GM12878 (cell line): ENCODE results near the gene TACR2. TPM values are rescaled to one million over a fixed set of nuclear protein-coding genes. Genes with fewer than 3 reads are reported as not detected.

ENCODE experiments used
- ATAC-seq: fragments of 200-7000 bp; cut with Tn5 transposase; 3 replicates; pipeline ENCODE4 v1.9.1; 2020; ENCODE audit warnings: mild to moderate bottlenecking, moderate library complexity
- BruUV-seq: library from RNA; stranded (reverse); fragments of 400-500 nt; replicated peaks from 2 replicates; lab custom pipeline; 2021; lab: Mats Ljungman, UMichigan
- CTCF ChIA-PET: fragments of 300-600 bp; sonication (Branson Sonifier 250); formaldehyde crosslinking; extraction: SDS; loops from one replicate; lab custom pipeline; 2021; ENCODE audit warnings: inconsistent platforms; lab: Yijun Ruan, JAX
- POLR2A ChIA-PET: fragments of 350-600 bp; formaldehyde crosslinking; extraction: SDS; loops from one replicate; lab custom pipeline; 2021; ENCODE audit warnings: inconsistent platforms; lab: Charles Lee
- RAD21 ChIA-PET: fragments of 300-600 bp; sonication (Branson Sonifier 250); formaldehyde crosslinking; loops from one replicate; lab custom pipeline; 2023; ENCODE audit warnings: antibody characterized with exemption; ENCODE audit not compliant: unreplicated experiment; lab: Charles Lee
- SMC1A ChIA-PET: fragments of 300-600 bp; sonication (Branson Sonifier 250); formaldehyde crosslinking; loops from one replicate; lab custom pipeline; 2023; ENCODE audit not compliant: unreplicated experiment, uncharacterized antibody; lab: Charles Lee
- DNase-seq: peaks from one replicate; pipeline ENCODE4 v3.0.0-alpha.2; 2011; ENCODE audit warnings: low read depth, low spot score
- FAIRE-seq: peaks from 3 replicates; lab custom pipeline; 2011; peaks lifted over from hg19 to GRCh38; lab: Jason Lieb, UNC
- H2AFZ ChIP-seq: 2 replicates; pipeline ENCODE4 v1.6.0; 2011; ENCODE audit warnings: low read depth, low read length, control low read depth; ENCODE audit not compliant: control insufficient read depth
- H3K27ac ChIP-seq: 2 replicates; pipeline ENCODE4 v1.5.1; 2011; ENCODE audit warnings: control low read depth; ENCODE audit not compliant: control insufficient read depth, insufficient read depth
- H3K27me3 ChIP-seq, 2 experiments: replicated peaks in 1 of 2; 2 replicates each; pipeline versions ENCODE4 v1.6.0 to v1.6.1; 2011; ENCODE audit warnings: low read length in 1 of 2; ENCODE audit not compliant: control insufficient read depth in 2 of 2, insufficient read depth in 2 of 2
- H3K36me3 ChIP-seq, 2 experiments: 2 replicates each; pipeline ENCODE4 v1.5.1; 2011; ENCODE audit warnings: low read length in 1 of 2; ENCODE audit not compliant: control insufficient read depth in 2 of 2, insufficient read depth in 2 of 2
- H3K4me1 ChIP-seq: 2 replicates; pipeline ENCODE4 v1.6.1; 2011; ENCODE audit warnings: mild to moderate bottlenecking, low read length, moderate library complexity, mixed read lengths; ENCODE audit not compliant: control insufficient read depth, insufficient read depth
- H3K4me2 ChIP-seq: 2 replicates; pipeline ENCODE4 v1.6.0; 2011; ENCODE audit warnings: control low read depth; ENCODE audit not compliant: control insufficient read depth, insufficient read depth
- H3K4me3 ChIP-seq: fragments of 200-600 bp; sonication (generic); 2 replicates; pipeline ENCODE4 v1.5.1; 2016
- H3K79me2 ChIP-seq: 2 replicates; pipeline ENCODE4 v1.6.0; 2011; ENCODE audit warnings: low read length; ENCODE audit not compliant: control insufficient read depth, insufficient read depth
- H3K9ac ChIP-seq: 2 replicates; pipeline ENCODE4 v1.8.0; 2011; ENCODE audit warnings: low read length, control low read depth, mixed read lengths; ENCODE audit not compliant: control insufficient read depth, insufficient read depth
- H3K9me3 ChIP-seq: replicated peaks from 3 replicates; pipeline ENCODE4 v1.5.1; 2011; ENCODE audit warnings: mild to moderate bottlenecking, low read length; ENCODE audit not compliant: control insufficient read depth, insufficient read depth
- H4K20me1 ChIP-seq: 2 replicates; pipeline ENCODE4 v1.6.0; 2011; ENCODE audit not compliant: control insufficient read depth, insufficient read depth
- CHD2 ChIP-seq: IDR thresholded peaks from 2 replicates; pipeline ENCODE4 v1.6.1; 2011; ENCODE audit warnings: low read depth, low read length, improper control_type of control experiment, borderline replicate concordance
- ESRRA ChIP-seq: IDR thresholded peaks from 2 replicates; pipeline ENCODE4 v1.6.1; 2012; ENCODE audit warnings: mild to moderate bottlenecking, low read length, improper control_type of control experiment
- EZH2 ChIP-seq: IDR thresholded peaks from 2 replicates; pipeline ENCODE4 v1.6.1; 2012; ENCODE audit warnings: low read depth, mild to moderate bottlenecking, control low read depth, inconsistent platforms, low read length, borderline replicate concordance; ENCODE audit not compliant: control insufficient read depth
- IKZF1 ChIP-seq: fragments of 450-650 bp; conservative IDR thresholded peaks from 2 replicates; pipeline ENCODE4 v1.6.1; 2017; ENCODE audit warnings: antibody characterized with exemption, mild to moderate bottlenecking
- IKZF2 ChIP-seq, 2 experiments: fragments of 450-650 bp; IDR thresholded peaks; 2 replicates each; pipeline ENCODE4 v1.6.1; 2017; ENCODE audit warnings: mild to moderate bottlenecking in 2 of 2, moderate library complexity in 2 of 2
- KAT2A ChIP-seq: conservative IDR thresholded peaks from 2 replicates; pipeline ENCODE4 v1.6.1; 2011; ENCODE audit warnings: low read depth, low read length; ENCODE audit not compliant: control insufficient read depth
- MXI1 ChIP-seq: fragments of 150-350 bp; IDR thresholded peaks from 2 replicates; pipeline ENCODE4 v1.6.1; 2011; ENCODE audit warnings: low read depth, mild to moderate bottlenecking, inconsistent platforms, low read length, improper control_type of control experiment
- NFYA ChIP-seq: IDR thresholded peaks from 2 replicates; pipeline ENCODE4 v1.6.1; 2011; ENCODE audit warnings: low read depth, mild to moderate bottlenecking, low read length, improper control_type of control experiment, borderline replicate concordance
- PML ChIP-seq: IDR thresholded peaks from 2 replicates; pipeline ENCODE4 v1.6.1; 2012; ENCODE audit warnings: low read length, inconsistent platforms
- POLR2AphosphoS2 ChIP-seq: IDR thresholded peaks from 2 replicates; pipeline ENCODE4 v1.6.1; 2011; ENCODE audit warnings: low read depth, mild to moderate bottlenecking, low read length, improper control_type of control experiment, moderate library complexity
- RAD21 ChIP-seq: IDR thresholded peaks from 2 replicates; pipeline ENCODE4 v1.6.1; 2011; ENCODE audit warnings: mild to moderate bottlenecking, low read depth, low read length, moderate library complexity; ENCODE audit not compliant: insufficient read depth
- RCOR1 ChIP-seq: conservative IDR thresholded peaks from 2 replicates; pipeline ENCODE4 v1.6.1; 2012; ENCODE audit warnings: low read depth, low read length, improper control_type of control experiment
- SMC3 ChIP-seq: IDR thresholded peaks from 2 replicates; pipeline ENCODE4 v1.6.1; 2011; ENCODE audit warnings: low read length, improper control_type of control experiment, borderline replicate concordance
- SREBF1 ChIP-seq: IDR thresholded peaks from 2 replicates; pipeline ENCODE4 v1.6.1; 2012; ENCODE audit warnings: mild to moderate bottlenecking, low read length
- TBL1XR1 ChIP-seq: IDR thresholded peaks from 2 replicates; pipeline ENCODE4 v1.6.1; 2012; ENCODE audit warnings: low read depth, low read length, improper control_type of control experiment
- WRNIP1 ChIP-seq: IDR thresholded peaks from 2 replicates; pipeline ENCODE4 v1.6.1; 2011; ENCODE audit warnings: low read depth, low read length, improper control_type of control experiment, borderline replicate concordance
- ZNF274 ChIP-seq: IDR thresholded peaks from one replicate; pipeline ENCODE4 v1.8.0; 2011; ENCODE audit not compliant: insufficient read length, insufficient read depth
- ZZZ3 ChIP-seq: IDR thresholded peaks from 2 replicates; pipeline ENCODE4 v1.6.1; 2011; ENCODE audit warnings: low read depth; ENCODE audit not compliant: control insufficient read depth, insufficient read length
- WGBS: methylation state at CpG from one replicate; pipeline ENCODE4 v1.1.6; 2016; ENCODE audit warnings: low lambda C conversion rate; ENCODE audit not compliant: insufficient replicate concordance, insufficient coverage; ENCODE audit errors: missing lambda C conversion rate; 5-methylcytosine and 5-hydroxymethylcytosine counted together
- in situ Hi-C: fragments of 300-500 bp; cut with MboI; formaldehyde crosslinking; loops from 9 replicates; pipeline ENCODE4 v1.14.3; 2018; ENCODE audit warnings: mixed read lengths
- intact Hi-C: fragments of 100-400 bp; cut with micrococcal nuclease; formaldehyde crosslinking; loops from one replicate; pipeline ENCODE4 v1.14.2; 2022; ENCODE audit not compliant: unreplicated experiment
- polyA plus RNA-seq, 11 experiments: library from polyadenylated mRNA; depleted of rRNA in 4 of 11; unstranded in 6 of 11; stranded (reverse) in 5 of 11; fragments of >200 nt; fragmentation: Nextera tagmentation in 4 of 11; fragmentation: Illumina TruSeq in 1 of 11; extraction: Ambion mirVana in 4 of 11; extraction: Trizol in 1 of 11; gene quantifications; 1 replicate in 1 of 11; 2 replicates in 10 of 11; pipeline versions ENCODE4 v1.2.1 to v1.2.3, GENCODE V29; 2011 to 2016; ENCODE audit warnings: inconsistent platforms in 2 of 11, missing spikeins in 2 of 11, low read depth in 1 of 11
- total RNA-seq, 4 experiments: library from RNA; depleted of rRNA in 3 of 4; stranded (reverse); fragments of >200 nt in 3 of 4; fragmentation: Illumina TruSeq in 1 of 4; extraction: Trizol in 1 of 4; gene quantifications; 2 replicates each; pipeline versions ENCODE4 v1.2.1 to v1.2.3, GENCODE V29; 2013 to 2021
- TF ChIP-seq, protein P1 (sequence below): IDR thresholded peaks from 2 replicates; pipeline ENCODE4 v1.6.1; 2012; ENCODE audit warnings: low read depth, low read length, improper control_type of control experiment
- TF ChIP-seq, protein P2 (sequence below): fragments of 450-650 bp; conservative IDR thresholded peaks from 2 replicates; pipeline ENCODE4 v1.6.1; 2017; ENCODE audit warnings: mild to moderate bottlenecking, moderate library complexity
- TF ChIP-seq, protein P3 (sequence below): fragments of 450-650 bp; IDR thresholded peaks from 2 replicates; pipeline ENCODE4 v1.6.1; 2017; ENCODE audit warnings: borderline replicate concordance

TACR2 gene
- total and polyA plus RNA-seq, 10 of the 15 experiments (the other 5 are each of a cell fraction or from before 2014, with no cell fraction given), result 0.11 TPM; not detected in 9

DNA sequence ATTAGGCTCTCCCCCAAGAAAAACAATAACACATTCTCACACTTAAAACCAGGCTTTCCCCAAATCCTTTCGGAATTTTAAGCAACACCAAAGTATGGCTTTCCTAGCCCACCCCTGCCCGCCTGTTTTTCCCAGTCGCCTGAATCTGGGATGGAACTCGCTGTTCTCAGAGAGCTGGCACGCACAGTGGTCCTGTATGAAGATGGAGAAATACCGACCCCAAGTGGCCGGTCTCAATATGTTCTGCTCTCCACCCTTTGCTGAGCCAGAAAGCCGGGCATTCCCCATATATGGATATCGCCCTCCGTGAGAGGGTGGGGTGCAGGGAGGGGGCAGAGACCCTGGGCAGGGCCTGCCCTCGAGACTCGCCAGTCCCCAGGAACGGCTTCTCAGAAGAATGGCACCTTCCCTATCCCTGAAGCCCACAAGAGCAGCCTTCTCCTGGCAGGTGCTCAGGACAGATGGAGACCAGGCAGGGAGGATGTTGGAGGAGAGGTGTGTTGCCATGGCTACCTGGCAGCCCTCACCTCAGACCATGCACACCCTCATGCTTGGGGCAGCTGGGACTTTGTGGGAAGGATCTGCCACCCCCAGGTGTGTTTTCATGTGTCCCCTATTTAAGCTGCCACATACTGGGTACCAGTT, 3.4 kb downstream of the TACR2 start:
- no peaks in the 10 kb centered on the region for H4K20me1 ChIP-seq
- no TSS peak for BruUV-seq
- H3K79me2 ChIP-seq, result no peaks in the 10 kb centered on the region
- ChIA-PET RAD21 (no interaction called here), SMC1A (interaction anchor here (1.2 to 1.5 kb wide), 2 partner anchors 37 to 94 kb away, joined by 3 read pairs; partner anchors contain the start of gene TSPAN15), POLR2A (interaction anchor here (1.1 kb wide), 1 partner anchor 37 kb away, joined by 3 read pairs; no protein-coding TSS in a partner anchor), CTCF (interaction anchor here (0.7 to 1.0 kb wide), 5 partner anchors 14 to 1245 kb away, joined by 3 to 4 read pairs (median 3); no protein-coding TSS in a partner anchor)
- H3K4me1 ChIP-seq, result peaks cover 9% of the 10 kb centered on the region
- DNase-seq (no peak), ATAC-seq (peak; percentile 56), FAIRE-seq (no peak)
- WGBS, result 0% methylated on average over 11 of the region's 13 CpGs
- in situ Hi-C loops, result loop anchor here (5.0 to 10.0 kb wide), 2 partner anchors 94 to 221 kb away; partner anchors contain the start of gene FAM241B
- H3K36me3 ChIP-seq, result no peaks in the 10 kb centered on the region
- H3K27me3 ChIP-seq, result no peaks in the 10 kb centered on the region; a peak in 2 of 4 replicates
- H3K9ac ChIP-seq, result no peak overlapping the region
- no peaks in the 10 kb centered on the region for H3K9me3 ChIP-seq
- H3K27ac ChIP-seq, result no peak overlapping the region
- no peak overlapping the region for H3K4me3 ChIP-seq
- intact Hi-C loops, result no loop called here
- H3K4me2 ChIP-seq, result no peak overlapping the region
- H2AFZ ChIP-seq, result peak overlapping the region; percentile 17; the same call in 1 of the 2 replicates
- TF ChIP-seq RCOR1, result no peak
- no peak for TF ChIP-seq MXI1
- no peak for TF ChIP-seq EZH2
- TF ChIP-seq POLR2AphosphoS2, result no peak
- TF ChIP-seq TBL1XR1, result no peak
- TF ChIP-seq ZNF274, result no peak
- TF ChIP-seq SREBF1, result no peak
- TF ChIP-seq ESRRA, result no peak
- TF ChIP-seq, protein P1, sequence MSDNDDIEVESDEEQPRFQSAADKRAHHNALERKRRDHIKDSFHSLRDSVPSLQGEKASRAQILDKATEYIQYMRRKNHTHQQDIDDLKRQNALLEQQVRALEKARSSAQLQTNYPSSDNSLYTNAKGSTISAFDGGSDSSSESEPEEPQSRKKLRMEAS, result no peak
- TF ChIP-seq CHD2, result no peak
- peak; percentile 53 for TF ChIP-seq RAD21
- no peak for TF ChIP-seq WRNIP1
- TF ChIP-seq IKZF1, result peak; percentile 32
- TF ChIP-seq SMC3, result peak; percentile 29; the same call in 1 of the 2 replicates
- no peak for TF ChIP-seq PML
- TF ChIP-seq NFYA, result no peak
- TF ChIP-seq IKZF2 (IDR thresholded peaks at IDR 0.05), result peak; percentile 22 to 23; a peak in 1 of 4 replicates
- TF ChIP-seq, protein P2, sequence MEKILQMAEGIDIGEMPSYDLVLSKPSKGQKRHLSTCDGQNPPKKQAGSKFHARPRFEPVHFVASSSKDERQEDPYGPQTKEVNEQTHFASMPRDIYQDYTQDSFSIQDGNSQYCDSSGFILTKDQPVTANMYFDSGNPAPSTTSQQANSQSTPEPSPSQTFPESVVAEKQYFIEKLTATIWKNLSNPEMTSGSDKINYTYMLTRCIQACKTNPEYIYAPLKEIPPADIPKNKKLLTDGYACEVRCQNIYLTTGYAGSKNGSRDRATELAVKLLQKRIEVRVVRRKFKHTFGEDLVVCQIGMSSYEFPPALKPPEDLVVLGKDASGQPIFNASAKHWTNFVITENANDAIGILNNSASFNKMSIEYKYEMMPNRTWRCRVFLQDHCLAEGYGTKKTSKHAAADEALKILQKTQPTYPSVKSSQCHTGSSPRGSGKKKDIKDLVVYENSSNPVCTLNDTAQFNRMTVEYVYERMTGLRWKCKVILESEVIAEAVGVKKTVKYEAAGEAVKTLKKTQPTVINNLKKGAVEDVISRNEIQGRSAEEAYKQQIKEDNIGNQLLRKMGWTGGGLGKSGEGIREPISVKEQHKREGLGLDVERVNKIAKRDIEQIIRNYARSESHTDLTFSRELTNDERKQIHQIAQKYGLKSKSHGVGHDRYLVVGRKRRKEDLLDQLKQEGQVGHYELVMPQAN, result no peak
- TF ChIP-seq ZZZ3, result no peak
- TF ChIP-seq KAT2A, result no peak
- TF ChIP-seq, protein P3, sequence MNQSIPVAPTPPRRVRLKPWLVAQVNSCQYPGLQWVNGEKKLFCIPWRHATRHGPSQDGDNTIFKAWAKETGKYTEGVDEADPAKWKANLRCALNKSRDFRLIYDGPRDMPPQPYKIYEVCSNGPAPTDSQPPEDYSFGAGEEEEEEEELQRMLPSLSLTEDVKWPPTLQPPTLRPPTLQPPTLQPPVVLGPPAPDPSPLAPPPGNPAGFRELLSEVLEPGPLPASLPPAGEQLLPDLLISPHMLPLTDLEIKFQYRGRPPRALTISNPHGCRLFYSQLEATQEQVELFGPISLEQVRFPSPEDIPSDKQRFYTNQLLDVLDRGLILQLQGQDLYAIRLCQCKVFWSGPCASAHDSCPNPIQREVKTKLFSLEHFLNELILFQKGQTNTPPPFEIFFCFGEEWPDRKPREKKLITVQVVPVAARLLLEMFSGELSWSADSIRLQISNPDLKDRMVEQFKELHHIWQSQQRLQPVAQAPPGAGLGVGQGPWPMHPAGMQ, result no peak
